Hepatic stellate cell (primary cell): ENCODE measurements around the gene DENND11.

Experiments
- DNase-seq: peaks from one replicate; pipeline ENCODE4 v3.0.0; 2011; ENCODE audit warnings: low spot score

Gene DENND11

GRCh38 chr7:141676618-141677017 lies 25.3 kb downstream of the DENND11 start:
- DNase-seq: no peak

- DNase-seq: no peak
Measured at GRCh38 chr7:141675436-141676215, 26.3 kb downstream of the DENND11 start.

- no peak for DNase-seq
Measured at GRCh38 chr7:141674702-141675101, 27.3 kb downstream of the DENND11 start.

GRCh38 chr7:141674171-141674671 lies 27.7 kb downstream of the DENND11 start:
- DNase-seq: no peak

GRCh38 chr7:141673346-141673745 lies 28.6 kb downstream of the DENND11 start:
- no peak for DNase-seq

GRCh38 chr7:141671705-141672496 lies 30.1 kb downstream of the DENND11 start:
- no peak for DNase-seq

- DNase-seq: no peak
Measured at GRCh38 chr7:141668853-141669252, 33.1 kb downstream of the DENND11 start.

- DNase-seq: no peak
Measured at GRCh38 chr7:141666071-141666470, 35.9 kb downstream of the DENND11 start.

GRCh38 chr7:141665208-141666035 lies 36.5 kb downstream of the DENND11 start:
- DNase-seq: no peak

GRCh38 chr7:141664450-141664849 lies 37.5 kb downstream of the DENND11 start:
- no peak for DNase-seq

GRCh38 chr7:141663081-141663849 lies 38.7 kb downstream of the DENND11 start:
- DNase-seq: no peak

GRCh38 chr7:141660259-141660658 lies 41.7 kb downstream of the DENND11 start:
- DNase-seq: no peak

- no peak for DNase-seq
Measured at GRCh38 chr7:141659501-141659900, 42.5 kb downstream of the DENND11 start.

- DNase-seq: peak; percentile 63
Measured at GRCh38 chr7:141654551-141654950, 47.4 kb downstream of the DENND11 start.

GRCh38 chr7:141652691-141653090 lies 49.3 kb downstream of the DENND11 start:
- DNase-seq: no peak
